Cardiac fibroblast (primary cell): ENCODE measurements around the gene PLXNA4.
A peak's percentile ranks its signal among the peaks of the same experiment; 100 is the strongest.

ENCODE experiments used
- DNase-seq, 2 donors: peaks; one replicate each; pipeline versions ENCODE4 v3.0.0 to v3.0.0-alpha.2; 2010; ENCODE audit warnings: low read depth in 2 of 2
- H3K4me3 ChIP-seq, 2 donors: replicated peaks in 1 of 2; 1 replicate in 1 of 2; 2 replicates in 1 of 2; pipeline ENCODE4 v1.5.1; 2011; ENCODE audit warnings: low read depth in 2 of 2, low read length in 2 of 2, mild to moderate bottlenecking in 2 of 2, moderate library complexity in 1 of 2
- TF ChIP-seq, protein P1 (sequence below): IDR thresholded peaks from one replicate; pipeline ENCODE4 v1.5.1; 2011; ENCODE audit warnings: low read depth, mild to moderate bottlenecking, low read length, inconsistent platforms

Gene PLXNA4

DNA sequence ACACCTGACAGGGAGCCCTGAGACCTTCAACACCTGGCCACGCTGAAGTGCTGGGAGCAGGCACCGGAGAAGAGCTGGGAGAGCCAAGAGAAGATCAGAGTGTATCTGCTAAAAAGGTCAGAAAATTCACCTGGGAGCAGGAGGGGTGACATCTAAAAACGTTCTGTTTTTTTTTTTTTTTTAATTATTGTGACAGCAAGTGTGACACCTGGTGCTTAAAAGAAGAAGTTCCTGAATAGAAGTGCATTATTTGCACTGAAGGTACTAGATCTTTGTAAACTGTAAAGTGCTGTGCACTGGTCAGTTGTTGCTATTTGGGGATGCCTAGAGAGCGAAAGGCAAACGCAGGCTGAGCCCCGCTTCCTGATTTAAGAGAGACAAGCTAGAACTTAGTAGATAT is 422.0 kb downstream of the PLXNA4 start:
- no peak overlapping the region for H3K4me3 ChIP-seq
- DNase-seq: no peak
- TF ChIP-seq, protein P1, sequence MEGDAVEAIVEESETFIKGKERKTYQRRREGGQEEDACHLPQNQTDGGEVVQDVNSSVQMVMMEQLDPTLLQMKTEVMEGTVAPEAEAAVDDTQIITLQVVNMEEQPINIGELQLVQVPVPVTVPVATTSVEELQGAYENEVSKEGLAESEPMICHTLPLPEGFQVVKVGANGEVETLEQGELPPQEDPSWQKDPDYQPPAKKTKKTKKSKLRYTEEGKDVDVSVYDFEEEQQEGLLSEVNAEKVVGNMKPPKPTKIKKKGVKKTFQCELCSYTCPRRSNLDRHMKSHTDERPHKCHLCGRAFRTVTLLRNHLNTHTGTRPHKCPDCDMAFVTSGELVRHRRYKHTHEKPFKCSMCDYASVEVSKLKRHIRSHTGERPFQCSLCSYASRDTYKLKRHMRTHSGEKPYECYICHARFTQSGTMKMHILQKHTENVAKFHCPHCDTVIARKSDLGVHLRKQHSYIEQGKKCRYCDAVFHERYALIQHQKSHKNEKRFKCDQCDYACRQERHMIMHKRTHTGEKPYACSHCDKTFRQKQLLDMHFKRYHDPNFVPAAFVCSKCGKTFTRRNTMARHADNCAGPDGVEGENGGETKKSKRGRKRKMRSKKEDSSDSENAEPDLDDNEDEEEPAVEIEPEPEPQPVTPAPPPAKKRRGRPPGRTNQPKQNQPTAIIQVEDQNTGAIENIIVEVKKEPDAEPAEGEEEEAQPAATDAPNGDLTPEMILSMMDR: no peak

DNA sequence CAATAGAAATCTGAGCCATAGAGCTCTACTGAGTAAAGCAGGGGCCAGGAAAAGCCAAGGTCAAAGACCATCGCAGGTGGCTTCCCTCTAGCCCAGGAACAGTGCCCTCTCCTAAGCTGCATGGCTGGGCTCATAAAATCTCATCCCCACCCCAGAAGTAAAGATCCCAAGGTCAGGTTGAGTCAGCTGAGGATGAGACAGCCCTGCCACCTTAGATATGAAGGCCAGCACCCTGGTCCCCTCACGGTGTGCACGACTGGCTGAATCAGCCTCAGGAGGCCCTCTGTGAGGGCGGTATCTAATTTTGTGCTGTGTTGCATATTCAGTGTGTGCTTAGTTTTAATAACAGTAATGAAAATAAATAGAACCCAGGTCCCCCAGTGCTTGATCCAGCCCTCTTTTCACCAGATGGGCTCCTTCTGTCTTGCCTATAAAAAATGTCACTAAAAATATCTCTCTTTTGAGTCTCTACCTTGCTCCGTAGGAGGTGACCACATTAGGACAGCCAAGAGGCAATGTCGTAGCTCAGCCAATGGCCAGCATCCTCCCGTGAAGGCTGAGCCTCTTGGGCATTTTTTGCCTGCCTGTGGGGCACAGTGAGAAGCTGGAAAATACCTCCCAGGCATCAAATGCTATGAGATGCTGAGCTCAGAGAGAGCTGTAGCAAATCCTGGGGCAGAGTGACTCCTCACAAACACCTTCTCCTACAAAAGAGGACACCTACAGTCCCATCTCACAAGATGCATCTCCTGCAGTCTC is 424.0 kb downstream of the PLXNA4 start:
- no peak for DNase-seq
- no peak overlapping the region for H3K4me3 ChIP-seq
- TF ChIP-seq, protein P1: no peak

DNA sequence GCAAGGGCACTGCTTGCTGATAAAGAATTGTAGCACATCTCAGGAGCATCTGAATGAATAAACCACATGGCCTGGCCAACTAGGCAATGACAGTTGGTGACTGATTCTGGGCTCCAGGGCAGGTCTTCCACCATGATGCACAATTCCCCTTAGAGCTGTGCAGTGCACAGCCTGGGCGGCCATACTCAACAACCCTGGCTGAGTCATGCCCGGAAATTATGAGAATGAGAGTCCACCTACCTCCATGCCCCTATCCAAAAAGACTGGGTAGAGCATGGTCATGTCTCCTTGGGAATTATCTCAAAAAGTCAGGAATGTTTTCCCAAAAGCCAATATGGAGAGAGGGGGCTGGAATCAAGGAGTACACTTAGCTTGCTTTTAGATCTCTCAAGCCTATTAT is 425.6 kb downstream of the PLXNA4 start:
- TF ChIP-seq, protein P1: no peak
- no peak overlapping the region for H3K4me3 ChIP-seq
- DNase-seq: no peak

DNA sequence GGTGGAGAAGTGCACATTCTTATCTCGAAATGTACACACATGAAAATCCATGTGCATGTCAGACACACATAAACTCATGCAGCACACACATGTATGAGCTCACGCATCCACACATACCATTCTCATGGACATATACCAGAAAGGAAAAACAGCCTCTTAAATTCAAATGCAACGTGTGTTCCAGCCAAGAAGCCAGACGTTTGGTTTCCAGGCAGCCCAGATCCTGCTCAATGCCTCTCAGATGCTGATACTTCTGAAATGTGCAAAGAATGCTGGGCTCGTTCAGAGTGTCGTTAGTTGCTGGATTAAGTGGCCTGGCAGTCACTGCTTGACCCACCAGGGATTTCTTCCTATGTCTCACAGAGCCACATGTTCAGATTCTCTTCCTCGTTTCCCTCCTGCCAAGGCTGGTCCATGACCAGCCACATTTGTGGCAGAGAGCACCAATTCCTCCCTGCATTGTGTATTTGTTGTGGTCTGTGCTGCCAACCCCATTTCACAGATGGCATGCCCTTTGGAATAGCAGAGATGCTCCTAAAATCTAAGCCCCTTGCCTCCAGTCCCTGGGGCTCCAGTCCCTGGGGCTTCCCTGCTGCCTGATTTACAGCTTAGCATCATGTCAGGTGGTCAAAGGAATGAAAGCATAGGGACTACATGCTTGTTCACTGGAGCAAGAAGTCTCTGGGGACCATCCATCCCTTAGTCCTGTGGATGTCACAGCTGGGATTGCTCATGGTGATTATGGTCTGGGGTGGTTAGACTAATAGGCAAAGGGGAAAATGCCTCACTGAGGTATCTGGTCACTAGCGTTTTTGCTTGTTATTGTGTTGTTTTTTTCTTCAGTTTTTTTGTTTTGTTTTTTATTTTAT is 426.6 kb downstream of the PLXNA4 start:
- H3K4me3 ChIP-seq: no peak overlapping the region
- no peak for DNase-seq
- TF ChIP-seq, protein P1: no peak

DNA sequence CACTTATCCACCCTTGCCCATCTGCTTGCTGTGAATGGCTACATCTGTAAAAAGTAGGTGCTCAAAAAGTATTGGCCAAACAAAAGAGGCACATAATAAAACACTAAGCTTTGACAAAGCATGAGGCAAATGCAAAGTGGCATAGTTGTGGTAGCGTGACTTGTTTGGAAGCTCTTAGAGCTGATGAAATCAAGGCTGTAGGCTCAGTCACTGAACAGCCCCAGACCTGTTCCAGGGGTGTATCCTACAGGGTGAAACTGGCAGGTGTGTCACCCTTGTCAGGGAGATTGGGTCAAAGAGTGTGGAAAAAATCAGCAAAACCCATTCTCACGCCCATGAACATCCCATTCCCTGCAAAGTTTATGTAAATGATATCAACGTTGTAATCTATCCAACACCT is 427.4 kb downstream of the PLXNA4 start:
- H3K4me3 ChIP-seq: no peak overlapping the region
- TF ChIP-seq, protein P1: no peak
- DNase-seq: no peak

DNA sequence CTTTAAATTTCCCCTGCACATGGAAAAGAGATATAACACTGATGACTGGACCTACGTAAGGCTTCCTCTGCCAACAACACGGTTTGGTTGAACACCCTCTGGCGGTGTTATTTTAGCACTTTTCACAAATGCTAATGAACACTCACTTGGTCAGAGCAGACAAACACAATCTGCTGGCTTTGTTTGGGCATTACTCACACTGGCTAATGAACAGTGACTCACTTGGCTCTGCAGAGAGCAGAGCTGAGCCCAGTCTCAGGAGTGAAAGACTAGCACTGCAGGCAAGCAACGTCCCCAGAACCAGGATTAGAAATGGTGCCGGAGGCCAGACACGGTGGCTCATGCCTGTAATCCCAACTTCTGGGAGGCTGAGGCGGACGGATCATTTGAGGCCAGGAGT is 430.8 kb downstream of the PLXNA4 start:
- DNase-seq: peak; percentile 60 to 86
- TF ChIP-seq, protein P1: no peak
- no peak overlapping the region for H3K4me3 ChIP-seq
